ENCODE results near the gene TMEM109.

The TMEM109 gene

DNA sequence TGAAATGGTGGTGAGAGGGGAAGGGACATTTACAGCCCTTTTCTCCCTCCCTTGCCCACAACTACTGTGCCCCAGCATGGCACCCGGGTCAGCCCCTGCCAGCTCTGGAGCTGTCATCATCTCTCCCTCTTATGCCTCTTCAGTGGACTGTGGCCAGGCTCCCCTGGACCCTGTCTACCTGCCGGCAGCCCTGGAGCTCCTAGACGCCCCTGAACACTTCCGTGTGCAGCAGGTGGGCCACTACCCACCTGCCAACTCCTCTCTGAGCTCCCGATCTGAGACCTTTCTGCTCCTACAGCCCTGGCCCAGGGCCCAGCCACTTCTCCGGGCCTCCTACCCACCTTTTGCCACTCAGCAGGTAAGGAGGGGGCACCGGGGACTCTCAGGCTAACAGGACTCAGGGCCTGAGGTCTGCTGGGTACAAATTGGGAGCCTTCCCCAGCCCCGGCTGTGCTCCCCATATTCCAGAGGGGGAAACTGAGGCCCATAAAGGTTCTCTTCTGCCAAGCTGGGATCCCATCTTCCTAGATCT lies 13.2 kb downstream of the TMEM109 start:
- DNase-seq: no peak

DNA sequence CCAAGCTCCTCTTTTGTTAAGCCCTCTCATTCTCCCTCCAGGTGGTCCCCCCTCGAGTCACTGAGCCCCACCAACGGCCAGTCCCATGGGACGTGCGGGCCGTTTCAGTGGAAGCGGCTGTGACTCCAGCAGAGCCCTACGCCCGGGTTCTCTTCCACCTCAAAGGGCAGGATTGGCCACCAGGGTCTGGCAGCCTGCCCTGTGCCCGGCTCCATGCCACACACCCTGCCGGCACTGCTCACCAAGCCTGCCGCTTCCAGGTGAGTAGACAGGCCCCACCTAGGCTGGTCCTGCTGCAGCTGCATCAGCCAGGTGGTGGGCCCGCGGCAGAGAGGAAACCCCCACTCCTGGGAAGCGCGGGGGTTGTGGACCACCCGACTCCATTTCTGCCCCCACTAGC lies 13.6 kb downstream of the TMEM109 start:
- DNase-seq: no peak

DNA sequence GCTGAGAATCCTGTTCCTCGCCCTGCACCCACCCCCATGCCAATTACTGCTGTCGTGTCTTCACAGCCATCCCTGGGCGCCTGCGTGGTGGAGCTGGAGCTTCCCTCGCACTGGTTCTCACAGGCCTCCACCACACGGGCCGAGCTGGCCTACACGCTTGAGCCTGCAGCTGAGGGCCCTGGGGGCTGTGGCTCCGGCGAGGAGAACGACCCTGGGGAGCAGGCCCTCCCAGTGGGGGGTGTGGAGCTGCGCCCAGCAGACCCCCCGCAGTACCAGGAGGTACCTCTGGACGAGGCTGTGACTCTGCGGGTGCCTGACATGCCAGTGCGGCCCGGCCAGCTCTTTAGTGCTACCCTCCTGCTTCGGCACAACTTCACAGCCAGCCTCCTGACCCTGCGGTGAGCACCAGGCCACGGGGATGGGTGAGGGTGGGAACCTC lies 14.6 kb downstream of the TMEM109 start:
- DNase-seq: no peak

DNA sequence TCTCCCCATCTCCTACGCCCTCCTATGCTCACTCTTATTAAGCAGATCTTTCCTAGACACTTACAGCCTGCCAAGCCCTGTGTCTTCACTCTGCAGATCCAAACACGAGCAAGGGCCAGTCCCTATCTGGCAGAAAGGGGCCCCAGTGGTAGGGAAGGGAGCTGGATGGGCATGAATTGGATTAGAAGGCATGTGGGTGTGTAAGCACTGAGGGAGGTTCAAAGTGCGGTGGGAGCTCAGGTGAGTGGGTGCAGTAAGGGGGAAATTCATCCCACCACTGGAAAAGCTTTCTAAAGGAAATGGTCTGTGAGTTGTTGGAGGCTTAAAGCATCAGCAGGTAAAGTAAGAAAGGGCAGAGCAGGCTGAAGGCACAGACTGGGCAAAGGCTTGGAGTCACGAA lies 15.8 kb downstream of the TMEM109 start:
- no peak for DNase-seq

DNA sequence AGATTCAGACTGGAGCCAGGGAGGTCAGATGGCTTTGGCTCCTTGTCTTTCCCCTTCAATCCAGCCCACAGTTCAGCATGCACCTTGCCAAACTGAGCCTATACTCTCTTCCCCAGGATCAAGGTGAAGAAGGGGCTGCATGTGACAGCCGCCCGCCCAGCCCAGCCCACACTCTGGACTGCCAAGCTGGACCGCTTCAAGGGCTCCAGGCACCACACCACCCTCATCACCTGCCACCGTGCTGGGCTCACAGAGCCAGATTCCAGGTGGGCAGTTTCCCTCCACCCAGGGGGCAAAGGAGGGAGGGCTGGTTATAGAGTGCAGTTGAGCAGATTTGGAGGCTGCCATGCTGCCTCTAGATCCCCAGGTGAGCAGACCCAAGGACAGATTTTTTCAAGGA lies 16.4 kb downstream of the TMEM109 start:
- DNase-seq: no peak

- DNase-seq: no peak
These were observed 18.0 kb downstream of the TMEM109 start for GRCh38 chr11:60931917-60932316.

DNA sequence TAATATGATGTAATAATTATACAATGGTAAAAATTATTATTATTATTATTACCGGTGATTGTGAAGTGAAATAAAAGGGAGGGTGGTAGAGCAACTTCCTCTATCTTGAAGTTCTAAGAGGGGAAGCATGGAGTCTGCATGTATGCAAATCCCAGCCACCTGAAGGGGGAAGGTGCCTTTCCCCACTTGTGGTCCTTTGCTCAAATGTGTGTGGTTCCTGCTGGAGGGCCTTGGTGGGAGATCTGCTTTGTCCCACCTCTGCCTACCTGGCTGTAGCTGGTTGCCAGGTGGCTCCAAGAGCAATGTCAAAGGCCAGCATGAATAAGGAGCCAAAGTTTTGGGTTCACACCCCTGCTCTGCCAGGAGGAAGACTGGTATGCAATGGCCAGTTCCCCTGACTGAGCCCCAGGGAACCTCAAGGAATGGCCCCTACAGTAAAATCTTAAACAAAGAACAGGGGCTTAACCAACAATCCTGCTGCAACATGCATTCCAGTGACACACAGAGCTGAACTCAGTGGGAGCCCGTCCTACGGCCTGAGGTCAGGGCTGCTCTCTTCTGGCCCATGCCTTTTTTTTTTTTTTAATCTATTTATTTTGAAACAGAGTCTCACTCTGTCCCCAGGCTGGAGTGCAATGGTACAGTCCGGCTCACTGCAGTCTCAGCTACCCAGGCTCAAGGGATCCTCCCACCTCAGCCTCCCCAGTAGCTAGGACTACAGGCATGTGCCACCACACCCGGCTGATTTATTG lies 18.8 kb downstream of the TMEM109 start:
- no peak for DNase-seq

DNA sequence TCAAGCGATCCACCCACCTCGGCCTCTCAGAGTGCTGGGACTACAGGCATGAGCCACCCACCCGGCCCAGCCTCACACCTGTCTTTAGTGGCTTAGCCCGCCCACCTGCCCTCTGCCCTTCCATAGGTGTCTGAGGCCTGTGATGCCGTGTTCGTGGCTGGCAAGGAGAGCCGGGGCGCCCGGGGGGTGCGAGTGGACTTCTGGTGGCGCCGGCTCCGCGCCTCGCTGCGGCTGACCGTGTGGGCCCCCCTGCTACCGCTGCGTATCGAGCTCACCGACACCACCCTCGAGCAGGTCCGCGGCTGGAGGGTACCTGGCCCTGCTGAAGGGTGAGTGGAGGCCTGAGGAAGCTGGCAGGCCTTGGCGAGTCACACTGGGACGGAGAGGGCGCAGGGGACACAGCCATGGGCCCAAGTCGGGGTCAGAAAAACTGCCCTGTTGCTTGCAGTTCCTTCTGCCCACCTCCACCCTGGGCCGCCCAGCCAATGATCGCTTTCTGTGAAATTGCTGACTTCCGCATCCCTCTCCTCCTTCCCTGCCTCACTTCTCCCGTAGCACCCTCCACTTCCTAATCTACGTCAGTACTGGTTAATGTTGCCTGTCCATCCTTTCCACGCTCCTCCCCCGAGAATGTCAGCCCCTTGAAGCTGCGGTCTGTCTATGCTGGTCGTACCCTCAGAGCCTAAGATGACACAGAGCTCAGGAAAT lies 19.6 kb downstream of the TMEM109 start:
- DNase-seq: no peak

DNA sequence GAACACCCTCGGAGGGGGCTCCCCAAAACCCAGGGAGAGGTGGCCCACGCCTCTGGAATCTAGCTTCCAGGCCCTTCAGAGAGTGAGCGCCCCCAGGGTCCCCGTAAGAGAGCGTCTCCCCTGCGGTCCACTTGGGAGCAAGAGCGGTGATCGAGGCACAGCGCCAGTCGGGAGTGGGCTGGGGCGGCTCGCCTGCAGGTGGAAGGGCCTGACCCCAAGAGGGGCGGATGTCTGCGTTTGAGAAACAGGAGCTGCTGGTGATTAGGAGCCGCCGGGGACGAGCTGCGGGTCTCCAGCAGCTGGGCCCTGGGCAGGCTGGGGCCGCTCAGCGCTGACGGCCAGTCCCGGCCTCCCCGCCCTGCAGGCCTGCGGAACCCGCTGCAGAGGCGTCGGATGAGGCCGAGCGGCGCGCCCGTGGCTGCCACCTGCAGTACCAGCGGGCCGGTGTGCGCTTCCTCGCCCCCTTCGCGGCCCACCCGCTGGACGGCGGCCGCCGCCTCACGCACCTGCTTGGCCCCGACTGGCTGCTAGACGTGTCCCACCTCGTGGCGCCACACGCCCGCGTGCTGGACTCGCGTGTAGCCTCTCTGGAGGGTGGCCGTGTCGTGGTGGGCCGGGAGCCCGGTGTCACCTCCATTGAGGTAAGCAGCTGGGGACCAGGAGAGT lies 20.3 kb downstream of the TMEM109 start:
- DNase-seq: no peak

DNA sequence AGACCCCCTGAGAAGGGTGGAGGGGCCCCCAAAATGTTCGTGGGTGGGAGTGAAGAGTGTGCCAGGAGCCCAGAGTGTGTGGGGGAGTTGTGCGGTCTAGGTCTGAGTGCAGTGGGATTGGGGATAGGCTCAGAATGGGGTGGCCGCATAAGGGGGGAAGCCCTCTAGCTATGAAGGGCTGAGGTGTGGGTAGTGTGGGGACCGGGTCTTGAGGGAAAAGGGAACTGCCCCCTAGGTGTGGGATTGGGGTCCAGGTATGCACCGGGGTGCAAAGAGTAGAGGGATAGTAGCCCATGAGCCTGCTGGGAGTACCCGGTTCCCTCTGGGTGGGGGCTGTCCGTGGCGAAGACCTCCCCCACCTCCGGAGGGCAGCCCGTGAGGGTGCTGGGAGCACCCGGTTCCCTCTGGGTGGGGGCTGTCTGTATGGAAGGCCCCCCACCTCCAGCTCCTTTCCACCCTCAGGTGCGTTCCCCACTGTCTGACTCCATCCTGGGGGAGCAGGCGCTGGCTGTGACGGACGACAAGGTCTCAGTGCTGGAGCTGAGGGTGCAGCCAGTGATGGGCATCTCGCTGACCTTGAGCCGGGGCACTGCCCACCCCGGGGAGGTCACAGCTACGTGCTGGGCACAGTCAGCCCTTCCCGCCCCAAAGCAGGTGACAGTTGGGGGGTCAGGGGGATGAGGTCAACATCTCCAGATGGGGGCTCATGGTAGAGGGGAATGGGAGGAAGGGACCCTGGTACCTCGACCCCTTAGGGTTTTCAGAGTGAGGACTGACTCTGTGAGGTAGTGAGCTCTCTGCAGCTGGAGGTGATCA lies 21.0 kb downstream of the TMEM109 start:
- no peak for DNase-seq

DNA sequence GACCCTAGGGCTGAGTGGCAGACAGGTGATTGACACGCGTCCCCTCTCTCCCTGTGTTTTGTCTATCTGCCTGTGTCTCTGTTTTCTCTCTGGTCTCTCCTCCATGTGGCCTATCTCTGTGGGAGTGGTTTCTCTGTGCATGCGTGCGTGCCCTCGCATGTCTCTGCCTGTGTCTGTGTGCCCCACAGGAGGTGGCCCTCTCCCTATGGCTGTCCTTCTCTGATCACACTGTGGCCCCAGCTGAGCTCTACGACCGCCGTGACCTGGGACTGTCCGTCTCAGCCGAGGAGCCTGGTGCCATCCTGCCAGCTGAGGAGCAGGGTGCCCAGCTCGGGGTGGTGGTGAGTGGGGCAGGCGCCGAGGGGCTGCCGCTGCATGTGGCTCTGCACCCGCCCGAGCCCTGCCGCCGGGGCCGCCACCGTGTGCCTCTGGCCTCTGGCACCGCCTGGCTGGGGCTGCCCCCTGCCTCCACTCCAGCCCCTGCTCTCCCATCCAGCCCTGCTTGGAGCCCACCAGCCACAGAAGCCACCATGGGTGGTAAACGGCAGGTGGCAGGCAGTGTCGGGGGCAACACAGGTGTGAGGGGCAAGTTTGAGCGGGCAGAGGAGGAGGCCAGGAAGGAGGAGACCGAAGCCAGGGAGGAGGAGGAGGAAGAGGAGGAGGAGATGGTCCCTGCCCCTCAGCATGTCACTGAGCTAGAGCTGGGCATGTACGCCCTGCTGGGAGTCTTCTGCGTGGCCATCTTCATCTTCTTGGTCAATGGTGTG lies 21.9 kb downstream of the TMEM109 start:
- no peak for DNase-seq

- DNase-seq: no peak
These were observed 22.6 kb downstream of the TMEM109 start for GRCh38 chr11:60936467-60937143.

DNA sequence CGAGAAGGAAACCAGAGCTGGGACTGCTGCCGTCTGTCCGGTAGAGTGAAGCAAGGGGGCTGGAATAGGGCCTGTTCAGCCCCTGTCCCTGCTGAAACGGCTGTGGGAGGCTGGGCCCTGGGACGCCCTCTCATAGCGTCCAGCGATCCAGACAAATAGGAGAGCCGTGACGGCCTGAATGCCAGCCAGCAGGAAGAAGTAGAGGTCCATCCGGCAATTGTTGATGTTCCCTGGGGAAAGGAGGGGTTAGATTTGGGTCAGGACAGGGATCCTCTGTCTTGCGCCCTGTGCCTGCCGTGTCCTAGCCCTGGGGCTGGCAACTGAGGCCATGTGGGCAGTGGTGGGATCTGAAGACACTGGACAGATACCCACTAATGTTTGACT lies 23.2 kb downstream of the TMEM109 start:
- DNase-seq: no peak

DNA sequence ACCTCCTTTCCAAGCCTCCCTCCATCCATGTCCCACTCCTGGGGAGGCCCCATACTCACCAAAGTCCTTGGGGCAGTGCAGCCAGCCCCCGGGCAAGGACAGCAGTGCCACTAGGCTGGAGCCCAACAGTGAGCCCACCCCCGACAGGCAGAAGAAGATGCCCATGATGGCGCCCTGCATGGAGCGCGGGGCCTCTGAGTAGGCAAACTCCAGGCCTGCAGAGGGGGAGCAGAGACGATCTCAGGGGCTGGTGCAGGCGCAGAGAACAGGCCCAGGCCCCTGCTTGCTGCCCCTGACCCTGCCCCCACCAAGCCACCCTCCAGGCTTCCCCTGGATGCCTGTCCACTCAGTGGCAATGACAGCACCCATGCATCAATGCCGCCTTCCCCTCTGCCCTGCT lies 23.9 kb downstream of the TMEM109 start:
- DNase-seq: no peak

DNA sequence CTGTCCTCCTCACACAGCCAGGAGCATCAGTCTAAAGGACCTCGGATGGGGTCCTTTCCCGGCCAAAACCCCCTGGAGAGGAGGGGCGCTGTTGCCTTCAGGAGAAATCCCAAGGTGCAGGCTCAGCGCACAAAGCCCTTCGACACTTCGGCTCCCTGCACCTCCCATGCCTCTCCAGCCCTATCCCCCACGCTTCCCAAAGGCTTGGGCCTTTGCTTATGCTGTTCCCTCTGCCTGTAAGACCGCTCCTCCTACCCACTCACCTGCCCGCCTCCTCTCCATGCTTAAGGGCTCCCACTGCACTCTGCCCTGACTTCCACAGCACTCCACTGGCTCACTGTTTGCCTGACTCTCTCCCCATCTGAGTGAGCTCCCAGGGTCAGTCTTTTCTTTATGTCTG lies 24.5 kb downstream of the TMEM109 start:
- no peak for DNase-seq

DNA sequence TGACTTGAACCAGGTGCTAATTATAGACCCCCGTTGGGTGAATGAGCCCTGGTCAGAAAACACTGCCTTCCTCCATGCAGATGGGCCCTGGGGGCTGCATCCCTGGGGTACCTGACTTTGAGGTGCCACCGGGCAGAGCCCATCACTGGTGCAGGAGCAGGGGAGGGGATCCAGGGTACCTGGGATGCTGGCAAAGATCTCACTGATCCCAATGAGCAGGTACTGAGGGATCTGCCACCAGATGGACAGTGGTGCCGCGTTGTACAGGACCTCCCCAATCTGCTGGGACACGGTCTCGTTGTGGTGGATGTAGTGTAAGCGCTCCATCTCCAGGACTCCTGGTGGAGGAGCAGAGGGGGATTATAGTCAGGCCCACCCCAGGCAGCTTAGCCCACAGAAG lies 25.3 kb downstream of the TMEM109 start:
- DNase-seq: no peak

DNA sequence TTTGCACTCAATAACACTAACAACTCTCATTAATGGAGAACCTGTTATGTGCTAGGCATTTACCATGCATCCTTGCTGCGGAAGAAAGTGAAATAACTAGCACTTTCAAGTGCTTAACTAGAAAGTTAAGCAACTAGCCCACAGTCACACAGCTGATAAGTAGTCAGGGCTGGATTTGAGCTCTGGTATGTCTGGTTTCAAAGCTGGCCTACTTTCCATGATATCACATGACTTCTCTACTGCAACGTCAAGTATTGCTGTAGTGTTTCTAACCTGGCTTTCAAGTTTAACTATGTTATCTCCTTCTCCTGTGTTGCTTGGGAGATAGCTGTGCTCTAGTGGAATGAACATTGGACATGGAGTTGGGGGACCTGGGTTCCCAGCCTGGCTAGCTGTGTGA lies 25.9 kb downstream of the TMEM109 start:
- DNase-seq: no peak

- no peak for DNase-seq
These were observed 27.6 kb downstream of the TMEM109 start for GRCh38 chr11:60941371-60942119.

GRCh38 chr11:60942219-60942618 lies 28.3 kb downstream of the TMEM109 start:
- DNase-seq: no peak

DNA sequence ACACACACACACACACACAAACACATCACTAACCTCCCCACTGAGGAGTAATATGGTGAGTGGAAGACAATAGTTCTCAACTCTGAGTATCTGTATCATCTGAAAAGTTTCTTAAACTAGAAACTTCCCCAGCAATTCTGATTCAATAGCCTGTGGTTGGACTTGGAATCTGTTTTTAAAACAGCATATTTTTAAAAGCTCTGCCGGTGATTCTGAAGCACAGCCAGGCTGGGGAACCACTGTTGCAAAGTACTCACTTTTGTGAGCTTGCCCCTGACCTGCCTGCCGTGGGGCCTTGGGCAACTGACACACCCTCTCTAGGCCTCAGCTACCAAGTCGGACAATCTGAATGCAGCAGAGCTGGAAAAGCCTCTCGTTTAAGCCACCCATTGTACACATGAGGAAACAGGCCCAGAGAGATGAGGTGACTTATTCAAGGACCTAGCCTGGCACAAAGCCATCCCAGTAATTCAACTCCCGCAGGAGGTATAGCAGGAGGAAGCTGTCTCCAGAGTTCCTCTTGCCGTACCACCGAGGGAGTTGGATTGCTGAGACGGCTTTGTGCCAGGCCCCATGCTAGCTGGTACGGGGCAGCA lies 29.1 kb downstream of the TMEM109 start:
- DNase-seq: no peak

Measured in activated gamma-delta T cell treated with Interleukin-2 at 50 U/mL for 16 hours (primary cell).